ENCODE data around the gene SKAP1. TPM values are rescaled to one million over a fixed set of nuclear protein-coding genes. Genes with fewer than 3 reads are reported as not detected.
A peak's percentile ranks its signal among the peaks of the same experiment; 100 is the strongest.

Gene SKAP1
- total and polyA plus RNA-seq, 2 donors from 2014 or later, result 34.8 to 42.6 TPM

DNA sequence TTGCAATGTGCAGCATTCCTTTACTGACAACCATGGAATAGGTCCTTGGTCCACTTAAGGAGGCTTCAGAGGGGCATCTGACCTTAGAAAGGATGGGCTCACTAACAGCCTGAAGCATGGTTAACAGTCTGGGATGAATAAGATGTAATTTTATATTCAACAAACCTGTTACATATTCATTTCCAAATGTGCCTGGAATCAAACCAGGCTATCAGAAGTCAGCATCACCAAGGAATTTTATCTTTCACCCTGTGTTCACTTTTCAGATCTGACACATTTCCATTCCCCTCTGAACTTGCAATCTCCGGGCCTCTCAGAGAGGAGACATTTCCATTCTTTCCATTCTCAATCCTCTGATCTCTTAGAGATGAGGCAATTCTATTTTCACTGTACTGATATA is 260.1 kb downstream of the SKAP1 start:
- TF ChIP-seq, protein P1, sequence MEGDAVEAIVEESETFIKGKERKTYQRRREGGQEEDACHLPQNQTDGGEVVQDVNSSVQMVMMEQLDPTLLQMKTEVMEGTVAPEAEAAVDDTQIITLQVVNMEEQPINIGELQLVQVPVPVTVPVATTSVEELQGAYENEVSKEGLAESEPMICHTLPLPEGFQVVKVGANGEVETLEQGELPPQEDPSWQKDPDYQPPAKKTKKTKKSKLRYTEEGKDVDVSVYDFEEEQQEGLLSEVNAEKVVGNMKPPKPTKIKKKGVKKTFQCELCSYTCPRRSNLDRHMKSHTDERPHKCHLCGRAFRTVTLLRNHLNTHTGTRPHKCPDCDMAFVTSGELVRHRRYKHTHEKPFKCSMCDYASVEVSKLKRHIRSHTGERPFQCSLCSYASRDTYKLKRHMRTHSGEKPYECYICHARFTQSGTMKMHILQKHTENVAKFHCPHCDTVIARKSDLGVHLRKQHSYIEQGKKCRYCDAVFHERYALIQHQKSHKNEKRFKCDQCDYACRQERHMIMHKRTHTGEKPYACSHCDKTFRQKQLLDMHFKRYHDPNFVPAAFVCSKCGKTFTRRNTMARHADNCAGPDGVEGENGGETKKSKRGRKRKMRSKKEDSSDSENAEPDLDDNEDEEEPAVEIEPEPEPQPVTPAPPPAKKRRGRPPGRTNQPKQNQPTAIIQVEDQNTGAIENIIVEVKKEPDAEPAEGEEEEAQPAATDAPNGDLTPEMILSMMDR (IDR thresholded peaks at IDR 0.05; ENCODE audit: borderline replicate concordance, extremely low read depth, insufficient read depth), result no peak
- H3K27me3 ChIP-seq (ENCODE audit: control insufficient read depth, insufficient read depth, low read length), result no peaks in the 10 kb centered on the region
- H3K27ac ChIP-seq (ENCODE audit: low read depth in 2 of 2, low read length in 2 of 2), result no peak overlapping the region
- H3K4me3 ChIP-seq (ENCODE audit: low read length in 3 of 3), result no peak overlapping the region
- intact Hi-C loops (cut with DNase I), result no loop called here
- H3K9me3 ChIP-seq (ENCODE audit: control insufficient read depth in 2 of 3, insufficient read depth in 1 of 3, low read length in 3 of 3), result no peaks in the 10 kb centered on the region
- no peak overlapping the region for H3K9ac ChIP-seq (ENCODE audit: low read length in 3 of 3)
- H3K4me1 ChIP-seq (ENCODE audit: control insufficient read depth in 2 of 3, insufficient read depth in 2 of 3, low read depth in 1 of 3, low read length in 3 of 3), result no peaks in the 10 kb centered on the region
- no peak for DNase-seq
- no peak for FAIRE-seq
- H3K36me3 ChIP-seq (ENCODE audit: control insufficient read depth in 2 of 3, insufficient read depth in 3 of 3, low read length in 3 of 3), result no peaks in the 10 kb centered on the region

DNA sequence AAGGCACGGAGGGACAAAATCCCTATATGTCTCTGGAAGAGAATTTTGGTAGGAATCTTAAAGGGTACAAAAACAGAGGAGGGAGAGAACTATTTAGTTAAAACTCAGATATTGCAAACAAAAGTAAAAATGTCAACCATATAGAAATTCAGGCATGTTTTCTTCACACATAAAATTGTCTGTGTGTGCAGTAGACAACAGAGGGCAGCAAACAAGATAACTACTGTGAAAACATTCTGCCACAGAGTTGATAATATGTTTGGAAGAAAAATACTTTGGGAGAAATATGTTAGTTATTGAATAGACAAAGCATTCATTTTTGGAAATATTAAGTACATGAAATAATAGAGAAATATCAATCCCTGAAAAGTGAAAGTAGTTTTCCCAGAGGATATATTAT is 266.2 kb downstream of the SKAP1 start:
- no peak overlapping the region for H3K4me3 ChIP-seq (ENCODE audit: low read length in 3 of 3)
- TF ChIP-seq, protein P1 (IDR thresholded peaks at IDR 0.05; ENCODE audit: borderline replicate concordance, extremely low read depth, insufficient read depth), result no peak
- DNase-seq (no peak), FAIRE-seq (peak; percentile 3)
- no peak overlapping the region for H3K9ac ChIP-seq (ENCODE audit: low read length in 3 of 3)
- peaks cover 3 to 8% (median 7%) of the 10 kb centered on the region in 3 donors for H3K4me1 ChIP-seq (ENCODE audit: control insufficient read depth in 2 of 3, insufficient read depth in 2 of 3, low read depth in 1 of 3, low read length in 3 of 3)
- no peaks in the 10 kb centered on the region for H3K9me3 ChIP-seq (ENCODE audit: control insufficient read depth in 2 of 3, insufficient read depth in 1 of 3, low read length in 3 of 3)
- H3K36me3 ChIP-seq (ENCODE audit: control insufficient read depth in 2 of 3, insufficient read depth in 3 of 3, low read length in 3 of 3), result no peaks in the 10 kb centered on the region
- intact Hi-C loops (cut with DNase I), result no loop called here
- no peaks in the 10 kb centered on the region for H3K27me3 ChIP-seq (ENCODE audit: control insufficient read depth, insufficient read depth, low read length)
- H3K27ac ChIP-seq (ENCODE audit: low read depth in 2 of 2, low read length in 2 of 2), result no peak overlapping the region

DNA sequence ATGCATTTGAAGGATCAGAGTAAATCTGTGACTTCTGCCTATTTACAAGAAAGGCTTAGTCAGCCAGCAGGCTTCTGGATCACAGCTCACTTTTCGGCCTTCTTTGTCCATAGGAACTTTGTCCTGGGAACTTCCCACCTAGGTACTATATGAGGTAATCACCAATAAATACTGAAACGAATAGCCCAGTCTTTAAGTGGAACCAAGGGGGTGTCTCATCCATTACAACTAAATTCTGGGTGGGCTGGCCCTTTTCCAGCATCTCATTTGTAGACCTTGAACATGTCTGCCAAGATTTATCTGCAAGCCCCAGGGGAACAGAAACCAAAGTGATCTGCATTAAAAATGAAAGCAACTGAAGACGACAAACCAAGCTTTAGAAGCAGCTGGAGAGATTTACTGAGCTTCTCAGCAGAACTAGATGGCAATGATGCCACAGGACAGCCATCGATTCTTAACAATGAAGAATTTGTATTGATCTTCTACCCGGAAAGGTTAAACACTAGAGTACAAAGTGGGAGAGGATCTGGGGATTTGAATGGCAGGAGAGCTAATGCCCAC is 267.0 kb downstream of the SKAP1 start:
- Histone ChIP-seq H3K4me3 (ENCODE audit: low read length in 3 of 3) (peak overlapping the region in 2 of 3 donors; percentile 15 to 33), H3K9me3 (ENCODE audit: control insufficient read depth in 2 of 3, insufficient read depth in 1 of 3, low read length in 3 of 3) (no peaks in the 10 kb centered on the region), H3K27ac (ENCODE audit: low read depth in 2 of 2, low read length in 2 of 2) (peak overlapping the region in 1 of 2 donors; percentile 1), H3K4me1 (ENCODE audit: control insufficient read depth in 2 of 3, insufficient read depth in 2 of 3, low read depth in 1 of 3, low read length in 3 of 3) (peaks cover 3 to 8% (median 7%) of the 10 kb centered on the region in 3 donors), H3K36me3 (ENCODE audit: control insufficient read depth in 2 of 3, insufficient read depth in 3 of 3, low read length in 3 of 3) (no peaks in the 10 kb centered on the region), H3K9ac (ENCODE audit: low read length in 3 of 3) (peak overlapping the region in 1 of 3 donors; percentile 46), H3K27me3 (ENCODE audit: control insufficient read depth, insufficient read depth, low read length) (no peaks in the 10 kb centered on the region)
- no peak for FAIRE-seq
- peak in 2 of 5 donors; percentile 52 to 64 for DNase-seq
- TF ChIP-seq, protein P1 (IDR thresholded peaks at IDR 0.05; ENCODE audit: borderline replicate concordance, extremely low read depth, insufficient read depth), result no peak
- intact Hi-C loops (cut with DNase I), result no loop called here

All from kidney (tissue), 14 donors.